ENCODE results near the gene CNTD1. TPM values are rescaled to one million over a fixed set of nuclear protein-coding genes. Genes with fewer than 3 reads are reported as not detected.

Gene CNTD1
- total RNA-seq, 1 donor from 2014 or later, result not detected

GRCh38 chr17:42787266-42787665, 11.4 kb upstream of the CNTD1 start:
- intact Hi-C loops (cut with micrococcal nuclease), result no loop called here
- H3K27me3 ChIP-seq (ENCODE audit: low read depth), result peaks cover 72% of the 10 kb centered on the region
- H3K27ac ChIP-seq (replicated peaks), result no peak overlapping the region

GRCh38 chr17:42791948-42792347, 6.7 kb upstream of the CNTD1 start:
- DNase-seq, result no peak
- no peak overlapping the region for H3K27ac ChIP-seq (replicated peaks)
- no peak overlapping the region for H3K4me3 ChIP-seq
- H3K9me3 ChIP-seq (replicated peaks), result no peaks in the 10 kb centered on the region
- peaks cover 10% of the 10 kb centered on the region for H3K36me3 ChIP-seq
- peaks cover 25% of the 10 kb centered on the region for H3K27me3 ChIP-seq (ENCODE audit: low read depth)
- no peak for TF ChIP-seq CTCF (IDR thresholded peaks at IDR 0.05; ENCODE audit: borderline replicate concordance)
- H3K4me1 ChIP-seq, result peaks cover 4% of the 10 kb centered on the region
- intact Hi-C loops (cut with micrococcal nuclease), result no loop called here

More at GRCh38 chr17:42787266-42787665, 11.4 kb upstream of the CNTD1 start:
- TF ChIP-seq CTCF (IDR thresholded peaks at IDR 0.05; ENCODE audit: borderline replicate concordance), result no peak
- DNase-seq, result no peak
- Histone ChIP-seq H3K36me3 (no peaks in the 10 kb centered on the region), H3K4me1 (peaks cover 20% of the 10 kb centered on the region), H3K9me3 (replicated peaks) (no peaks in the 10 kb centered on the region), H3K4me3 (no peak overlapping the region)

GRCh38 chr17:42792545-42792944, 6.1 kb upstream of the CNTD1 start:
- Histone ChIP-seq H3K27me3 (ENCODE audit: low read depth) (peaks cover 19% of the 10 kb centered on the region), H3K4me1 (peaks cover 10% of the 10 kb centered on the region), H3K36me3 (peaks cover 11% of the 10 kb centered on the region), H3K4me3 (no peak overlapping the region), H3K9me3 (replicated peaks) (no peaks in the 10 kb centered on the region), H3K27ac (replicated peaks) (no peak overlapping the region)
- DNase-seq, result no peak
- intact Hi-C loops (cut with micrococcal nuclease), result no loop called here
- TF ChIP-seq CTCF (IDR thresholded peaks at IDR 0.05; ENCODE audit: borderline replicate concordance), result no peak

GRCh38 chr17:42795061-42795460, 3.6 kb upstream of the CNTD1 start:
- DNase-seq, result no peak
- H3K9me3 ChIP-seq (replicated peaks), result no peaks in the 10 kb centered on the region
- no peak overlapping the region for H3K4me3 ChIP-seq
- intact Hi-C loops (cut with micrococcal nuclease), result no loop called here
- peaks cover 27% of the 10 kb centered on the region for H3K4me1 ChIP-seq
- no peak overlapping the region for H3K27ac ChIP-seq (replicated peaks)
- peaks cover 11% of the 10 kb centered on the region for H3K36me3 ChIP-seq
- TF ChIP-seq CTCF (IDR thresholded peaks at IDR 0.05; ENCODE audit: borderline replicate concordance), result no peak
- H3K27me3 ChIP-seq (ENCODE audit: low read depth), result no peaks in the 10 kb centered on the region

GRCh38 chr17:42795465-42795864, 3.2 kb upstream of the CNTD1 start:
- Histone ChIP-seq H3K27ac (replicated peaks) (no peak overlapping the region), H3K27me3 (ENCODE audit: low read depth) (no peaks in the 10 kb centered on the region), H3K9me3 (replicated peaks) (no peaks in the 10 kb centered on the region), H3K4me3 (no peak overlapping the region), H3K36me3 (peaks cover 11% of the 10 kb centered on the region), H3K4me1 (peaks cover 27% of the 10 kb centered on the region)
- TF ChIP-seq CTCF (IDR thresholded peaks at IDR 0.05; ENCODE audit: borderline replicate concordance), result no peak
- no peak for DNase-seq
- intact Hi-C loops (cut with micrococcal nuclease), result no loop called here

Data from left ventricle myocardium inferior (tissue), 1 donor.